GM20000 (cell line): ENCODE measurements around the gene FAM13A.
"Not testable (repeated sequence)": the region's sequence is repeated elsewhere in the genome, so short reads cannot be mapped to it uniquely, and the experiment has no call there.

ENCODE experiments used
- DNase-seq: peaks from one replicate; pipeline ENCODE4 v3.0.0; 2012; ENCODE audit warnings: low spot score
- CTCF ChIP-seq: IDR thresholded peaks from 2 replicates; pipeline ENCODE4 v1.5.1; 2012; ENCODE audit warnings: mild to moderate bottlenecking, control low read depth; ENCODE audit errors: extremely low read depth, missing control alignments

The FAM13A gene

DNA sequence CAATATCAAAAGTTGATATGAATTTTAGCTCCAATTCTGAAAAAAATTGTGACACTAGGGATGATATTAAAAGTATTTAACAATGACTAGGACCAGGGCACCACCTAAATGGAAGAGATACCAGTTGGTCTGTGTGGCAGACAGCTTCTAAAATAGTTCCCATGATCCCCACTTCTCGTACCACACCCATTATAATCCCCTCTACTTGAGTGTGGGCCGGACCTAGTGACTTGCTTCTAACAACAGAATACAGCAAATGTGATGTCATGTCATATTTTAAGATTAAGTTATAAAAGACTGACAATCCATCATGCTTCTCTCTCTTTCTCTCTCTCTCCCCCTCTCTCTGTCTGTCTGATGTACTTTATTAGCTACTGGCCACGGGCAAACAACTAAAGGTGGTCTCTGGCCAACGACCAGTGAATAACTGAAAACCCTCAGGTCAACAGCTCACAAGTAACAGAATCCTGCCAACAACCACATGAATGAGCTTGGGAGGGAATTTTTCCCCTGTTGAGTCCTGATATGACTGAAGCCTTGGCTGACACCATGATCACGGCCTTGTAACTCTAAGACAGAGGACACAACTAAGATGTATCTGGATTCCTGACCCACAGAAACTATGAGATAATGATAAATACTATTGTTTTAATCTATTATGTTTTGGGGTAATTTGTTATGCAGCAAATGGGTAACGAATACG lies 34.4 kb downstream of the FAM13A start:
- TF ChIP-seq CTCF = no peak
- no peak for DNase-seq

GRCh38 chr4:89021684-89022083 lies 35.3 kb downstream of the FAM13A start:
- no peak for DNase-seq
- no peak for TF ChIP-seq CTCF

DNA sequence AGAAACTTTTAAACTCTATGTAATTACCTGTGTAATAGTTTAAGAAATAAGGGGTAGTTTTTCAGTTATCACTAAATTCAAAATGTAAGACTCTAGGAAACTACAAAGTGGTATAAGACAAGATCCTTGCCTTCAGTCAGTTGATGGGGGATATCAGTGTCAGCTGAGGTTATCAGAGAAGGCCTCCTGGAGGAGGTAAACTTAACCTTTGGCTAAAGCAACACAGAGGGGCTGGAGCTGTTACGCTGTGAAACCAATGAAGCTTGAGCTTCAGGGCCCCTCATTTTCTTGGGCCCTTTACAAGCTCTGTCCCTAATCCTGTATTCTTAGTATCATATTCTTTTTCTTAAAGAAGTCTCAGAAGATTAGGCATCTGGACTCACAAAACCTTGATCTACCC lies 35.9 kb downstream of the FAM13A start:
- TF ChIP-seq CTCF = no peak
- DNase-seq = no peak

GRCh38 chr4:89014897-89015296 lies 42.1 kb downstream of the FAM13A start:
- DNase-seq = not testable (repeated sequence)

DNA sequence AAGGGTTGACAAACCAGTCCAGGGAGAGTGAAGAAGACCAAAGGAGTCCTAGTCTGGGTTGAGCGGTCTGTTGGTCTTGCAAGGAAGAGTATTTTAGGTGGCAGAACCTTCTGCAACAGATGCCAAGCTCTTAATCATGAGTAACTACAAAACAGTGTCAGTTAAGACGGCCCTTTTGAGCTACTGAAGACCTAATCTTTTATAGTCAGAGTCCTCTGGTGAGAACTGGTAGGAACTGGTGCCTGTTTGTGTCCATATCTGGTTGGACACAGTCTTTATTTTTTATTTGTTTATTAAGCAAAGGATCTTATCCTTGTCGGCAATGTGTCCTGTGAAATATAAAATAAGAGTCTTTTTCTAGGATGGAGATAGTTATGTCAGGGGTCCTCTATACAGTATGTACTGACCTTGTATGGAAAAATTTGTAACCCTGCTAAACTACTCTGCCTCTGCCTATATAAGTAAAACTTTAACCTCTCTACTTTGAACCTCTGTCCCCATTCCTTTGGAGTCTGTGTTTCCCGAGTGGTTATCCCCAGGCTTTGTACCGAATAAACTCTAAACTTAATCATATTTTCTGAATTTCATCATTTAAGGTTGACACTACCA lies 47.1 kb downstream of the FAM13A start:
- no peak for TF ChIP-seq CTCF

GRCh38 chr4:89009115-89009514 lies 47.9 kb downstream of the FAM13A start:
- no peak for DNase-seq
- no peak for TF ChIP-seq CTCF

More for the DNA sequence above, 47.1 kb downstream of the FAM13A start:
- DNase-seq = no peak

- no peak for TF ChIP-seq CTCF
- no peak for DNase-seq
Observed at GRCh38 chr4:89008166-89008565, 48.8 kb downstream of the FAM13A start.
